SK-N-SH treated with all-trans-retinoic acid at 6 μM for 48 hours (cell line): ENCODE measurements around the gene ARL16.

Source experiments
- ATAC-seq: fragments of 200-7000 bp; cut with Tn5 transposase; 3 replicates; pipeline ENCODE4 v1.9.1; 2020; ENCODE audit warnings: mild to moderate bottlenecking, moderate library complexity
- BACH2 ChIP-seq: fragments of 250-450 bp; sonication (Bioruptor Pico); IDR thresholded peaks from 2 replicates; pipeline ENCODE4 v1.9.0; 2021; ENCODE audit warnings: mild to moderate bottlenecking, borderline replicate concordance
- CREB5 ChIP-seq: fragments of 250-450 bp; sonication (Bioruptor Pico); IDR thresholded peaks from 2 replicates; pipeline ENCODE4 v1.5.1; 2020; ENCODE audit warnings: low read depth, mild to moderate bottlenecking, moderate library complexity
- CSDC2 ChIP-seq: fragments of 250-450 bp; sonication (Bioruptor Pico); IDR thresholded peaks from 2 replicates; pipeline ENCODE4 v1.5.0; 2020; ENCODE audit warnings: mild to moderate bottlenecking, moderate library complexity
- CSRNP3 ChIP-seq: fragments of 250-450 bp; sonication (Bioruptor Pico); IDR thresholded peaks from 2 replicates; pipeline ENCODE4 v1.5.1; 2021; ENCODE audit warnings: mild to moderate bottlenecking, moderate library complexity
- ESRRG ChIP-seq: fragments of 250-450 bp; sonication (Bioruptor Pico); IDR thresholded peaks from 2 replicates; pipeline ENCODE4 v1.6.1; 2021; ENCODE audit warnings: mild to moderate bottlenecking
- GLIS3 ChIP-seq: fragments of 250-450 bp; sonication (Bioruptor Pico); IDR thresholded peaks from 2 replicates; pipeline ENCODE4 v1.5.0; 2020; ENCODE audit warnings: mild to moderate bottlenecking, moderate library complexity
- ISL1 ChIP-seq: fragments of 250-450 bp; sonication (Bioruptor Pico); IDR thresholded peaks from 2 replicates; pipeline ENCODE4 v2.1.2; 2022; ENCODE audit warnings: mild to moderate bottlenecking, moderate library complexity
- OSR1 ChIP-seq: fragments of 250-450 bp; sonication (Bioruptor Pico); IDR thresholded peaks from 2 replicates; pipeline ENCODE4 v1.8.0; 2022; ENCODE audit warnings: moderate library complexity, mild to moderate bottlenecking, inconsistent platforms
- PATZ1 ChIP-seq: fragments of 250-450 bp; sonication (Bioruptor Pico); IDR thresholded peaks from 2 replicates; pipeline ENCODE4 v1.8.0; 2020; ENCODE audit warnings: mild to moderate bottlenecking, moderate library complexity, borderline replicate concordance
- POU6F1 ChIP-seq: fragments of 250-450 bp; sonication (Bioruptor Pico); IDR thresholded peaks from 2 replicates; pipeline ENCODE4 v1.8.0; 2021; ENCODE audit warnings: low read depth, mild to moderate bottlenecking, moderate library complexity, borderline replicate concordance
- PPARA ChIP-seq: fragments of 250-450 bp; sonication (Bioruptor Pico); IDR thresholded peaks from 2 replicates; pipeline ENCODE4 v1.5.0; 2020; ENCODE audit warnings: mild to moderate bottlenecking, borderline replicate concordance
- RARB ChIP-seq: fragments of 250-450 bp; sonication (Bioruptor Pico); IDR thresholded peaks from 2 replicates; pipeline ENCODE4 v1.8.0; 2021; ENCODE audit warnings: mild to moderate bottlenecking, moderate library complexity
- SNAI2 ChIP-seq: fragments of 250-450 bp; sonication (Bioruptor Pico); IDR thresholded peaks from 2 replicates; pipeline ENCODE4 v1.5.0; 2020; ENCODE audit warnings: mild to moderate bottlenecking, moderate library complexity
- TCF4 ChIP-seq: fragments of 250-450 bp; sonication (Bioruptor Pico); IDR thresholded peaks from 2 replicates; pipeline ENCODE4 v1.8.0; 2021; ENCODE audit warnings: mild to moderate bottlenecking, moderate library complexity, borderline replicate concordance
- TOX ChIP-seq: fragments of 250-450 bp; sonication (Bioruptor Pico); IDR thresholded peaks from 2 replicates; pipeline ENCODE4 v1.8.0; 2021; ENCODE audit warnings: mild to moderate bottlenecking, moderate library complexity, borderline replicate concordance
- ZFP3 ChIP-seq: fragments of 250-450 bp; sonication (Bioruptor Pico); IDR thresholded peaks from 2 replicates; pipeline ENCODE4 v1.5.0; 2020; ENCODE audit warnings: mild to moderate bottlenecking, moderate library complexity
- ZFP30 ChIP-seq: fragments of 450-650 bp; formaldehyde crosslinking; IDR thresholded peaks from 2 replicates; pipeline ENCODE4 v1.5.0; 2022; ENCODE audit warnings: mild to moderate bottlenecking, moderate library complexity
- ZNF70 ChIP-seq: fragments of 450-650 bp; formaldehyde crosslinking; IDR thresholded peaks from 2 replicates; pipeline ENCODE4 v1.5.0; 2020; ENCODE audit warnings: mild to moderate bottlenecking, moderate library complexity
- ZNF8 ChIP-seq: fragments of 450-650 bp; formaldehyde crosslinking; IDR thresholded peaks from 2 replicates; pipeline ENCODE4 v1.5.0; 2020; ENCODE audit warnings: mild to moderate bottlenecking, moderate library complexity
- TF ChIP-seq, protein P1 (sequence below): fragments of 250-450 bp; sonication (Bioruptor Pico); IDR thresholded peaks from 2 replicates; pipeline ENCODE4 v1.5.0; 2020; ENCODE audit warnings: mild to moderate bottlenecking, moderate library complexity

Gene ARL16

GRCh38 chr17:81682565-81683207 is 911 bp downstream of the ARL16 start:
- no peak for TF ChIP-seq ZNF70 (CRISPR knock-in tag)
- TF ChIP-seq CREB5 (CRISPR knock-in tag), result no peak
- TF ChIP-seq ZNF8 (CRISPR knock-in tag), result peak; percentile 94
- TF ChIP-seq ZFP30 (CRISPR knock-in tag), result no peak
- no peak for TF ChIP-seq PPARA (CRISPR knock-in tag)
- TF ChIP-seq ISL1, result no peak
- no peak for TF ChIP-seq OSR1
- TF ChIP-seq, all 23 proteins: peak for 1
- ATAC-seq, result peak; percentile 5

DNA sequence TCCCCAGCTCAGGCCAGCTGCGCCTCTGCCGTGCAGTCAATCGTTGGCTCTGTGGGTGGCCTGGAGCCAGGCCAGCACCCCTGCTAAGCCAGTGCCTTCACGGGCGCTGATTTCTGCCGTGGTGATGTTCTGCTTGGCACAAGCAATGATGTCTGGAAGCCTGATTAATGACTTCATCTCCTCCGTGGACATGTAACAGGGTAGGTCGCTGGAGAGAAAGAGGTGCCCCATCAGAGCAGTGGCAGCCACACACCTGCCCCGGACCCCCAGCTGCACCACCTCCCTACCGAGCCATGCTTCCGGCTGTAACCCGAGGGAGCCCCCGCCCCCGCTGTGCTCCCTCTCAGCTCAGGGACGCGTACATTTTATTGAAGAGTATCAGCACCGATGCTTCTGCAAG is 1.9 kb downstream of the ARL16 start:
- TF ChIP-seq ZNF70 (CRISPR knock-in tag) (no peak), TCF4 (CRISPR knock-in tag) (no peak), PPARA (CRISPR knock-in tag) (no peak), ZFP3 (no peak), ESRRG (CRISPR knock-in tag) (no peak), CSRNP3 (no peak), ZNF8 (CRISPR knock-in tag) (no peak), ZFP30 (CRISPR knock-in tag) (no peak), ISL1 (no peak), CSDC2 (no peak), POU6F1 (CRISPR knock-in tag) (no peak), BACH2 (CRISPR knock-in tag) (no peak), SNAI2 (CRISPR knock-in tag) (no peak), RARB (CRISPR knock-in tag) (no peak), OSR1 (no peak), PATZ1 (no peak), TOX (CRISPR knock-in tag) (no peak)
- ATAC-seq, result no peak

- ATAC-seq, result no peak
- TF ChIP-seq, protein P1, sequence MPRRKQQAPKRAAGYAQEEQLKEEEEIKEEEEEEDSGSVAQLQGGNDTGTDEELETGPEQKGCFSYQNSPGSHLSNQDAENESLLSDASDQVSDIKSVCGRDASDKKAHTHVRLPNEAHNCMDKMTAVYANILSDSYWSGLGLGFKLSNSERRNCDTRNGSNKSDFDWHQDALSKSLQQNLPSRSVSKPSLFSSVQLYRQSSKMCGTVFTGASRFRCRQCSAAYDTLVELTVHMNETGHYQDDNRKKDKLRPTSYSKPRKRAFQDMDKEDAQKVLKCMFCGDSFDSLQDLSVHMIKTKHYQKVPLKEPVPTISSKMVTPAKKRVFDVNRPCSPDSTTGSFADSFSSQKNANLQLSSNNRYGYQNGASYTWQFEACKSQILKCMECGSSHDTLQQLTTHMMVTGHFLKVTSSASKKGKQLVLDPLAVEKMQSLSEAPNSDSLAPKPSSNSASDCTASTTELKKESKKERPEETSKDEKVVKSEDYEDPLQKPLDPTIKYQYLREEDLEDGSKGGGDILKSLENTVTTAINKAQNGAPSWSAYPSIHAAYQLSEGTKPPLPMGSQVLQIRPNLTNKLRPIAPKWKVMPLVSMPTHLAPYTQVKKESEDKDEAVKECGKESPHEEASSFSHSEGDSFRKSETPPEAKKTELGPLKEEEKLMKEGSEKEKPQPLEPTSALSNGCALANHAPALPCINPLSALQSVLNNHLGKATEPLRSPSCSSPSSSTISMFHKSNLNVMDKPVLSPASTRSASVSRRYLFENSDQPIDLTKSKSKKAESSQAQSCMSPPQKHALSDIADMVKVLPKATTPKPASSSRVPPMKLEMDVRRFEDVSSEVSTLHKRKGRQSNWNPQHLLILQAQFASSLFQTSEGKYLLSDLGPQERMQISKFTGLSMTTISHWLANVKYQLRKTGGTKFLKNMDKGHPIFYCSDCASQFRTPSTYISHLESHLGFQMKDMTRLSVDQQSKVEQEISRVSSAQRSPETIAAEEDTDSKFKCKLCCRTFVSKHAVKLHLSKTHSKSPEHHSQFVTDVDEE, result no peak
- TF ChIP-seq, all 23 proteins: peak for 0
These were observed 3.4 kb downstream of the ARL16 start for GRCh38 chr17:81680150-81680549.

DNA sequence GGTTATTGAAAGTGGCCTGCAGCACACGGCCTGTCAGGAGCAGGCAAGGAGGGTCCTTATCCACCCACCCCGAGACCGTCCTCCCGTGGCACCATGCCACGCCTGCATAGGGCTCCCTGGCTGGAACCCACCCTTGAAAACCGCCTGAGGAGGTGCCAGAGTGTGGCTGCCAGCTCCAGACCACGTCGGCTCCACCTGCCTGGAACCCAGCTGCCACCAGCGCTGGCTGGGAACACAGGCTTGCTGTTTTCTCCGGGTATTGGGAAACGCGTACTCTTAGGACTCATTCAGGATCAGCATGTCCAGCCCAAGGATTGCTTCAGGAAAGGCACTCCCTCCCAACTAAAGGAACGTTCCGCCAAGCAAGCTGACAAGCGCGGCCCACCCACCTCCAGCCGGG is 6.7 kb downstream of the ARL16 start:
- TF ChIP-seq GLIS3 (CRISPR knock-in tag) (no peak), CSDC2 (no peak), PPARA (CRISPR knock-in tag) (no peak)
- peak; percentile 16; the same call in 2 of the 3 replicates for ATAC-seq

- peak; percentile 50 for ATAC-seq
These were observed 7.9 kb downstream of the ARL16 start for GRCh38 chr17:81675515-81676221.
